ENCODE data around the gene EN2.

EN2 gene

GRCh38 chr7:155509359-155509724 lies 51.4 kb downstream of the EN2 start:
- DNase-seq (no peak), ATAC-seq (no peak)

DNA sequence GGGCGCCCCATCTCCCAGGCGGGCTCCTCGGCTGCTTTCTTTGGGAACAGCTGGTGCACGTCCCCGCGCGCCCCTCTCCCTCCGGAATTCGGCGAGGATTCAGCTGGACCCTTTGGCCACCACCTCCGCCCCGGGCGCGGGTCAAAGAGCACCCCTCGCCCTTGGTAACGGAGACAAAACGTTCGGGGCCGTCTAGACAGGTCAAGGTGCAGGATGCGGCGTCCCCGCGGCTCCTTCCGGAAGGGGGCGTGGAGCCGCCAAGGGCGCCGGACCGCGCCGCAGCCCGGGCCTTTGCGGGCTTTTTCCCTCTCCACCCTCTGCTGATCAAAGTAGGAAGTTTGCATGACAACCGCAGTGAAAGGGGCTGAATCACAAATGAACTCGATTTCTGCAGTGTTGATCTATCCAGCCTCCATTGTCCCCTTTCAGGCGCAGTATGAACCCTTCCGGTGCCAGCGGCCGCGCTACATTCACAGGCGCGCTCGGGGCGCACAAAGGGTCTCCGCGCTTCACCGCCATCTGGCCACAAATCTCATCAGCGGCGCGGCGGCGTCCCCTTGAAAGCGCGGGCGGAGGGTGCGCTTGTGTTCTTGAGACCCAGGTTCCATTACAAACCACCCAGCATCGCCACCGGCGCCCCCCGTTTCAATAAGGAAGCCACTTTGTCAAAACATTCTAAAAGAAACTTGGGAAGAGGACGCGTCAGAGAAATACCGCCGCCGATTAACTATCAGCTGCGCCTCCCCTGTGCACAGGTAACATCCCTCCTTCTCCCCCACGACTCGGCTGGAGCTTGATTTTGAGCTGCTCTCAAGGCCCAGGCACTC lies 52.0 kb downstream of the EN2 start:
- ATAC-seq: no peak
- no peak for DNase-seq

DNA sequence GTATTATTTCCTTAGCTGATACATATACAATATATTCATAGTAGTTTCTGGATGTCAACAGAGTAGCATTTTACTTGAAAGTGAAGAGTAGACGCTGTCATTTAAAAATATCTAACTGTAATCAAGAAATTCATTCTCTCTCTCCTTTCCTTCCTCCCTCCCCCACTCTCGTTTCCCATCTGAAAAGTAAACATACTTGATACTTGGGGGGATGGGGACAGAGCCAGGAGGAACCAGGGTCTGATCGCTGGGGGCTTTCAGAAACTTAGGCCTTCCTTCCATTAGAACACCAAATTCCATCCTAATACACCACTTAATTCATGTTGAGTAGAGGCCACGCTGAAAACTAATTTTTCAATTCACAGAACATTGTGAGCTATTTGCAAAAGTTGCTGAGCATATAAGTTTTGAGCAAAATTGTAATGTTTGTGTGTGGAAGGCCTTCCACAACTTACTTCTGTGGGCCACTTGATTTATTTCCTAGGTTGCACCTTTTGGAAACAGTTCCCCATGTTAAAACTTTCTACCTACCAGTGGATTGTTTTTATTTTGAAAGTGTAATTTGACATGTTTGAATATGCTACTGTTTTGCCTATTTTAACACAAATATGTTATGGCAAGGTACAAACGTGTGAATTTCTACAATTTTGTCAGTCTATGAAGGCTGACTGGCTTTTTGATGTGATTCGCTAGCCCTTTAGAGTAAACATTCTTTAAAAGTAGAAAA lies 53.2 kb downstream of the EN2 start:
- ATAC-seq (no peak), DNase-seq (no peak)

- ATAC-seq (no peak), DNase-seq (no peak)
Observed at GRCh38 chr7:155511702-155511996, 53.7 kb downstream of the EN2 start.

DNA sequence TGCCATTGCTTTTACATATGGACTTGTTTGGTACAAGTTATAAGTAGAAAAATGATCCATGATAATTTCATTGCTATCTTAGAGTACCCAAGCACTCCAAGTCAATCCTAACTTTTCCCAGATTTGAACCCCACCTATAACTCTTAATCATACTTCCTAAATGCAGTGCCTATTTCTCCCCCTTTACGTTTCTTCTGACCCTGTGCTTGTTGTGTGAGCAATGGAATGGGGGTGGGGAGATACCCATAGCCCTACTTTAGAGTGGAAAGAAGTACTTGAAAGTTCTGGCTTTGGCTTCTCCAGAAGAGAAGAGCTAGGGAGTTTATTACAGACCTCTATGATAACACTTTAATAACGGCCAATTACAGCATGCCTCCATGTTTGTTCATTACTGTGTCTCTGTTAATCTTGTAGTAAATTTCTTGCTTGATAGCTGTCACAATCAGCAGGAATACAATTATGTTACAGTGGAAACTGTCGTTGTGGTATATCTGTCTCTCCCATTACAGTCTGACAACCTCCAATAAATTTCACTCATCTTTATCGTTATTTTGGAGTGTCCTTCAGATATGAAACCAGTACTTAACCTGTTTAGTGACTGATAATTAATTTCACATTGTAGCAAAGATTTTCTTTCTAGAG lies 54.4 kb downstream of the EN2 start:
- no peak for DNase-seq
- ATAC-seq: no peak

DNA sequence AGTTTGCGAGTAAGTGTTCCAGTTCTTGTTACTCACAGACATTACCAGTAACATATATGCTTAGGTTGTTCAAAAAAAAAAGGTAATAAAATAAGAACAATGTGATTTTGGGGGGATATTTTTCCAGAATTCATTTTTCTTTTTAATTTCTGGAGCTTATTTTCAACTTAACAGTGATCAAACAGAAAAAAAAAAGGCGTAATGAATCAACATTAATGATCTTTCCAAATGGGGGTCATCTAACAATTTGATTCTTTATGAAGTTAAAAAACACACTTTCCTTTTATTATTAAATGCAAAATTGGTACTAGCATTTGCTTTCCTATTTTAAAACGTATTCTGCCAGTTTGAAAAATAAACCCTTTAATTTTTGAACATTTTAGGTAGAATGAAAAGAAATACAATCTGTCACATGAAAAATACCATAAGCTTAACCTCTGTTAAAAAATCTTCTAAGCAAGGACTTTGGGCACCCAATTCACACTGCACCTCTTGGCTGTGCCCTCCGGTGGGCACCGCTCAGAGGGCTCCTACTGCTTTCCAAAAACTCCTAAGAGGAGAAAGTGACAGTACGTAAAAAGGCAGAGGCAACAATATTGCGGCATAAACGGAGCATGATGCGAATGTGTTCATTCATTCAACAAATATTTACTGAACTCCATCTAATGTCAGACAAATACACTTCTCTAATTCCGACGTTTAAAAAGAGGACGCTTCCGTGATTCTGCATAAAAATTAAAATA lies 55.8 kb downstream of the EN2 start:
- no peak for DNase-seq
- no peak for ATAC-seq

DNA sequence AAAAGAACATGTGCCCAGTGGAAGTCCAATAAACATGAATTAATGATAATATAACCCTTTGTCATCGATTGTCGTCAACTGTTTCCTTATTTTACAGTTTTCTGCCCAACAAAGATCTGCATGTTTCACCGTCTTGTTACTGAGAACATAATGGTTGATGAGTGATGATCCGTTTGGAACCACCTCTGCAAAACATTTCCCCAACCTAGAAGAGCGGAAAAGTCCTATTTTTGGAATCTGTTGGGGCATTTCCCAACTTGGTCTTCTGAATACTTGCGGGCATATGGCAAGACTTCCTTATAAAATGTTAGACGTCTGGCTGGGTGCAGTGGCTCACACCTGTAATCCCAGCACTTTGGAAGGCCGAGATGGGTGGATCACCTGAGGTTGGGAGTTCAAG lies 56.4 kb downstream of the EN2 start:
- no peak for DNase-seq
- ATAC-seq: no peak
